Activated CD4-positive, alpha-beta memory T cell treated with anti-CD3 and anti-CD28 coated beads, Interleukin-2, amount 10 ng/mL, durations not matched to agents 7 days and 5 days (primary cell): ENCODE results near the gene RTF2. TPM values are rescaled to one million over a fixed set of nuclear protein-coding genes. Genes with fewer than 3 reads are reported as not detected.

Source experiments
- CTCF ChIA-PET: fragments of 350-600 bp; sonication (Branson Sonifier 250); formaldehyde crosslinking; loops from one replicate; lab custom pipeline; 2021; ENCODE audit warnings: antibody characterized with exemption, inconsistent platforms; lab: Charles Lee
- POLR2A ChIA-PET: fragments of 350-600 bp; sonication (Branson Sonifier 250); formaldehyde crosslinking; loops from one replicate; lab custom pipeline; 2021; ENCODE audit warnings: antibody characterized with exemption; lab: Charles Lee
- DNase-seq: peaks from one replicate; pipeline ENCODE4 v3.0.0-alpha.2; 2020
- H3K27ac Mint-ChIP-seq: one replicate; pipeline ENCODE4 v1.8.0; 2021; ENCODE audit warnings: mild to moderate bottlenecking, mixed read lengths
- H3K27me3 Mint-ChIP-seq: one replicate; pipeline ENCODE4 v1.8.0; 2021; ENCODE audit warnings: mixed read lengths
- H3K36me3 Mint-ChIP-seq: one replicate; pipeline ENCODE4 v1.8.0; 2021; ENCODE audit warnings: low read depth, mixed read lengths
- H3K4me1 Mint-ChIP-seq: one replicate; pipeline ENCODE4 v1.8.0; 2021; ENCODE audit warnings: mixed read lengths
- H3K4me3 Mint-ChIP-seq: one replicate; pipeline ENCODE4 v1.8.0; 2021; ENCODE audit warnings: mild to moderate bottlenecking, mixed read lengths
- H3K9me3 Mint-ChIP-seq: one replicate; pipeline ENCODE4 v1.8.0; 2021; ENCODE audit warnings: mixed read lengths
- total RNA-seq, 2 experiments: library from RNA; stranded (reverse); gene quantifications; one replicate each; pipeline ENCODE4 v1.2.3, GENCODE V29; 2021

Gene RTF2
- total RNA-seq, 2 experiments from 2014 or later = 121 TPM

DNA sequence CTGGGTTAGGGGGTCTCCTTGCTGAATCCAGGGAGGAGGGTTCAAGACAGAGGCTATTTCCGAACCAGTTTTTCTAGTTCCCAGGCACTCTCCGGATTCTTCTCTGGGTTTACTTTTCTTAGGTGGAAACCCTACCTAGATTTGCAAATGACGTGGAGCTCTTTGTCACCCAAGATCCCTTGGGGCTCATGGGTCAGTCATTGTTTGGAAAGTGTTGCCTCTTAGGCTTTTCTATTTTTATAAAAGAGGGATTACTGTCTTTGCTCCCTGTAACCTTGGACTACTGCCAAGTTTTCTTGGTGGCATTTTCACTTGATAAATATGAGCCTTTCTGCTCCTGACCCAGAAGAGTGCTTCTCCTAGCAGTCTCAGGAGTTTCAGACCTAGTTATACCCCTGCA lies 98.2 kb downstream of the RTF2 start:
- DNase-seq = no peak
- no peaks in the 10 kb centered on the region for H3K36me3 Mint-ChIP-seq
- no peaks in the 10 kb centered on the region for H3K4me1 Mint-ChIP-seq
- CTCF ChIA-PET = interaction anchor here (1.4 kb wide), 1 partner anchor 16 kb away, joined by 7 read pairs; no protein-coding TSS in a partner anchor
- POLR2A ChIA-PET = no interaction called here
- H3K27me3 Mint-ChIP-seq = peaks cover 3% of the 10 kb centered on the region
- no peaks in the 10 kb centered on the region for H3K9me3 Mint-ChIP-seq
- no peak overlapping the region for H3K4me3 Mint-ChIP-seq
- no peak overlapping the region for H3K27ac Mint-ChIP-seq

Other genes starting within 250 kb of the RTF2 start
- gene MC3R, start 219.9 kb upstream of the RTF2 start, total RNA-seq = not detected
- 1 to 10 TPM; 3.7 to 4.3 TPM for gene FAM210B, start 109.7 kb upstream of the RTF2 start, total RNA-seq
- 10 to 100 TPM; 91.9 to 95.4 TPM for gene AURKA, start 76.4 kb upstream of the RTF2 start, total RNA-seq
- 10 to 100 TPM; 61.5 to 64.9 TPM for gene CSTF1, start 76.0 kb upstream of the RTF2 start, total RNA-seq
- 10 to 100 TPM; 13.2 TPM for gene CASS4, start 56.4 kb upstream of the RTF2 start, total RNA-seq
- 1 to 10 TPM; 1.4 to 3.0 TPM for gene FAM209A, start 56.1 kb downstream of the RTF2 start, total RNA-seq
- under 1 TPM; 0.80 to 0.91 TPM for gene FAM209B, start 64.6 kb downstream of the RTF2 start, total RNA-seq
- not detected for gene TFAP2C, start 160.7 kb downstream of the RTF2 start, total RNA-seq